Liver (tissue), 9 donors: ENCODE results near the gene METTL2B. TPM values are rescaled to one million over a fixed set of nuclear protein-coding genes. Genes with fewer than 3 reads are reported as not detected.
"Not testable (repeated sequence)": the region's sequence is repeated elsewhere in the genome, so short reads cannot be mapped to it uniquely, and the experiment has no call there.

Experiments
- DNase-seq: peaks from one replicate; pipeline ENCODE4 v3.0.0-alpha.2; 2017; ENCODE audit warnings: low spot score
- H3K27ac ChIP-seq, 2 donors: one replicate each; pipeline ENCODE4 v1.7.0; 2013; ENCODE audit warnings: inconsistent platforms in 2 of 2, low read length in 2 of 2, control low read depth in 1 of 2, low read depth in 1 of 2, mild to moderate bottlenecking in 1 of 2
- H3K27me3 ChIP-seq, 4 donors: one replicate each; pipeline versions ENCODE4 v1.6.1 to v1.7.0; 2013; ENCODE audit warnings: low read length in 3 of 4, inconsistent platforms in 1 of 4, mild to moderate bottlenecking in 1 of 4, moderate library complexity in 1 of 4; ENCODE audit not compliant: control insufficient read depth in 4 of 4, insufficient read depth in 4 of 4
- H3K36me3 ChIP-seq, 4 donors: one replicate each; pipeline versions ENCODE4 v1.6.1 to v1.7.0; 2013; ENCODE audit warnings: low read length in 3 of 4, mild to moderate bottlenecking in 3 of 4, low read depth in 1 of 4, moderate library complexity in 1 of 4; ENCODE audit not compliant: control insufficient read depth in 4 of 4, insufficient read depth in 3 of 4
- H3K4me1 ChIP-seq, 4 donors: one replicate each; pipeline versions ENCODE4 v1.6.1 to v1.7.0; 2013; ENCODE audit warnings: low read length in 3 of 4, mild to moderate bottlenecking in 3 of 4, moderate library complexity in 1 of 4; ENCODE audit not compliant: control insufficient read depth in 4 of 4, insufficient read depth in 4 of 4
- H3K4me3 ChIP-seq, 3 donors: one replicate each; pipeline versions ENCODE4 v1.6.1 to v1.7.0; 2013; ENCODE audit warnings: low read length in 3 of 3, control low read depth in 1 of 3, low read depth in 1 of 3, mild to moderate bottlenecking in 1 of 3
- H3K9ac ChIP-seq, 2 donors: one replicate each; pipeline ENCODE4 v1.7.0; 2013; ENCODE audit warnings: low read length in 2 of 2, mild to moderate bottlenecking in 2 of 2, moderate library complexity in 2 of 2, control low read depth in 1 of 2, low read depth in 1 of 2
- H3K9me3 ChIP-seq, 4 donors: one replicate each; pipeline versions ENCODE4 v1.6.1 to v1.7.0; 2013; ENCODE audit warnings: low read length in 3 of 4; ENCODE audit not compliant: control insufficient read depth in 4 of 4
- GABPA ChIP-seq, 2 donors: IDR thresholded peaks in 1 of 2; conservative IDR thresholded peaks in 1 of 2; 2 replicates each; pipeline ENCODE4 v1.6.1; 2016; ENCODE audit warnings: antibody characterized with exemption in 2 of 2, mild to moderate bottlenecking in 1 of 2, moderate library complexity in 1 of 2
- HNF4A ChIP-seq, 2 donors: conservative IDR thresholded peaks; 2 replicates each; pipeline ENCODE4 v1.6.1; 2016; ENCODE audit warnings: antibody characterized with exemption in 2 of 2, mild to moderate bottlenecking in 2 of 2
- RAD21 ChIP-seq, 2 donors: IDR thresholded peaks; 2 replicates each; pipeline ENCODE4 v1.6.1; 2016; ENCODE audit warnings: antibody characterized with exemption in 2 of 2, mild to moderate bottlenecking in 2 of 2
- RXRA ChIP-seq, 2 donors: IDR thresholded peaks; 2 replicates each; pipeline ENCODE4 v1.6.1; 2017 to 2018; ENCODE audit warnings: antibody characterized with exemption in 2 of 2, mild to moderate bottlenecking in 1 of 2
- SP1 ChIP-seq: IDR thresholded peaks from 2 replicates; pipeline ENCODE4 v1.6.1; 2018; ENCODE audit warnings: antibody characterized with exemption, mild to moderate bottlenecking
- YY1 ChIP-seq: IDR thresholded peaks from 2 replicates; pipeline ENCODE4 v1.6.1; 2016; ENCODE audit warnings: antibody characterized with exemption, mild to moderate bottlenecking
- WGBS: extraction: QIAGEN DNeasy Blood & Tissue Kit; methylation state at CpG from one replicate; pipeline ENCODE4 v1.1.7; 2013; 5-methylcytosine and 5-hydroxymethylcytosine counted together
- polyA plus RNA-seq, 2 donors: library from polyadenylated mRNA; stranded (reverse) in 1 of 2; unstranded in 1 of 2; fragments of 200-250 nt in 1 of 2; fragments of >200 nt in 1 of 2; fragmentation: Nextera tagmentation in 1 of 2; extraction: Ambion mirVana in 1 of 2; gene quantifications; one replicate each; pipeline versions ENCODE4 v1.2.1 to v1.2.3, GENCODE V29; 2013 to 2015
- total RNA-seq, 2 donors: library from RNA; depleted of rRNA; stranded (reverse); fragments of >200 nt; gene quantifications; one replicate each; pipeline ENCODE4 v1.2.3, GENCODE V29; 2014
- TF ChIP-seq, protein P1 (sequence below): IDR thresholded peaks from 2 replicates; pipeline ENCODE4 v1.6.1; 2016; ENCODE audit warnings: antibody characterized with exemption
- TF ChIP-seq, protein P2 (sequence below): IDR thresholded peaks from 2 replicates; pipeline ENCODE4 v1.6.1; 2016; ENCODE audit warnings: antibody characterized with exemption
- TF ChIP-seq, protein P3 (sequence below): fragments of 150-350 bp; IDR thresholded peaks from 2 replicates; pipeline ENCODE4 v1.5.1; 2017; ENCODE audit warnings: improper control_type of control experiment, low read depth, low read length; ENCODE audit not compliant: missing input control
- TF ChIP-seq, protein P4 (sequence below): IDR thresholded peaks from 2 replicates; pipeline ENCODE4 v1.6.1; 2016; ENCODE audit warnings: antibody characterized with exemption, mild to moderate bottlenecking
- donor health status: healthy.
- donor health status: healthy.
- donor health status: healthy.
- donor health status: healthy.
- donor health status: healthy.

METTL2B gene, protein sequence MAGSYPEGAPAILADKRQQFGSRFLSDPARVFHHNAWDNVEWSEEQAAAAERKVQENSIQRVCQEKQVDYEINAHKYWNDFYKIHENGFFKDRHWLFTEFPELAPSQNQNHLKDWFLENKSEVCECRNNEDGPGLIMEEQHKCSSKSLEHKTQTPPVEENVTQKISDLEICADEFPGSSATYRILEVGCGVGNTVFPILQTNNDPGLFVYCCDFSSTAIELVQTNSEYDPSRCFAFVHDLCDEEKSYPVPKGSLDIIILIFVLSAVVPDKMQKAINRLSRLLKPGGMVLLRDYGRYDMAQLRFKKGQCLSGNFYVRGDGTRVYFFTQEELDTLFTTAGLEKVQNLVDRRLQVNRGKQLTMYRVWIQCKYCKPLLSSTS
- total RNA-seq (10 to 100 TPM; 15.8 to 20.7 TPM), polyA plus RNA-seq (1 to 10 TPM; 6.8 to 8.3 TPM)

DNA sequence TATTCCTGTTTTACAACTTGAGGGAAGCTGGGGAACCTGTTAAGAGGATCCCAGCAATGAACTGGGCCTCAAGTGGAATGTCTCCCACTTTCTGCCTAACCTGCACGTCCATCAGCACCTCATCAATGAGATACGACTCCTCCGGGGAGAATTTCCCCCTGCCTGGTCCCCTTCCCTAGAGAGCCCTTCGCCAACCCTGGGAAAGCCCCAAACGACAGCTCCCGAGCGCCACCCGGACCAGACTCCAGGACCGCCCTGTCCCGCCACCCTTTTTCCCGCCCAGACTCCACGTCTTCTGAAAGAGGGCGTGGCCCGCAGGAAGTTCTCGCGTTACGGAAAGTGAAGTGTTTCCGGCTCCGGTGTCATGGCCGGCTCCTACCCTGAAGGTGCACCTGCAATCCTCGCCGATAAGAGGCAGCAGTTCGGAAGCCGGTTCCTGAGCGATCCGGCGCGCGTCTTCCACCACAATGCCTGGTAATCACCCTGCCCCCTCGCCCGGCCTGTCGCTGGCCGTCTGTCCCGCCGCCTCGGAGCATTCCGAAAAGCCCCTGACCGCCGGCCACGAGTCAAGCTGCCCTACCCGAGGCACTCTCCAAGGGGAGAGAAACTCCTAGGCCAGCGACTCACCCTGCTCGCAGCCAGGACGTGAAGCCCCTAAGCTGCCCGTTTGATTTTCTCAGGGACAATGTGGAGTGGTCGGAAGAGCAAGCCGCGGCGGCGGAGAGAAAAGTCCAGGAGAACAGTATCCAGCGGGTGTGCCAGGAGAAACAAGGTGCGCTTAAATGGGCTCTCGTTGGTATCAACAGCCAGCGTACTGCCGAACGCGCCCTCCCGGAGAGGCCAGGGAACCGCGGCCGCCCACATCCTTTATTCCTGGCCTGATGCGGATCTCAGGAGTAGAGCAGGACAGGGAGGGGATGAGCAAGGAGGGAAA is at the start of gene METTL2B:
Gene METTL2B, plus strand, starts transcription at position 347 of the 934 bp plus-strand sequence. Its CDS starts 18 bp downstream, at position 365.
- DNase-seq: peak; percentile 85
- H3K27ac ChIP-seq: peak within 1 kb of the TSS; percentile 49 to 62
- not testable (repeated sequence) for H3K9me3 ChIP-seq, H3K36me3 ChIP-seq, H3K27me3 ChIP-seq
- peaks cover 2 to 10% (median 7%) of the 10 kb centered on the region in 4 donors for H3K4me1 ChIP-seq
- peak in 1 of 2 donors; percentile 12 for TF ChIP-seq HNF4A (conservative IDR thresholded peaks at IDR 0.05)
- TF ChIP-seq RAD21 (IDR thresholded peaks at IDR 0.05): peak in 1 of 2 donors; percentile 27
- peak; percentile 98 for TF ChIP-seq YY1
- TF ChIP-seq, protein P1, sequence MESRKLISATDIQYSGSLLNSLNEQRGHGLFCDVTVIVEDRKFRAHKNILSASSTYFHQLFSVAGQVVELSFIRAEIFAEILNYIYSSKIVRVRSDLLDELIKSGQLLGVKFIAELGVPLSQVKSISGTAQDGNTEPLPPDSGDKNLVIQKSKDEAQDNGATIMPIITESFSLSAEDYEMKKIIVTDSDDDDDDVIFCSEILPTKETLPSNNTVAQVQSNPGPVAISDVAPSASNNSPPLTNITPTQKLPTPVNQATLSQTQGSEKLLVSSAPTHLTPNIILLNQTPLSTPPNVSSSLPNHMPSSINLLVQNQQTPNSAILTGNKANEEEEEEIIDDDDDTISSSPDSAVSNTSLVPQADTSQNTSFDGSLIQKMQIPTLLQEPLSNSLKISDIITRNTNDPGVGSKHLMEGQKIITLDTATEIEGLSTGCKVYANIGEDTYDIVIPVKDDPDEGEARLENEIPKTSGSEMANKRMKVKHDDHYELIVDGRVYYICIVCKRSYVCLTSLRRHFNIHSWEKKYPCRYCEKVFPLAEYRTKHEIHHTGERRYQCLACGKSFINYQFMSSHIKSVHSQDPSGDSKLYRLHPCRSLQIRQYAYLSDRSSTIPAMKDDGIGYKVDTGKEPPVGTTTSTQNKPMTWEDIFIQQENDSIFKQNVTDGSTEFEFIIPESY: peak; percentile 98
- TF ChIP-seq GABPA (IDR thresholded peaks at IDR 0.05 in 1 of 2, conservative IDR thresholded peaks at IDR 0.05 in 1 of 2): peak; percentile 88 to 97
- TF ChIP-seq, protein P2, sequence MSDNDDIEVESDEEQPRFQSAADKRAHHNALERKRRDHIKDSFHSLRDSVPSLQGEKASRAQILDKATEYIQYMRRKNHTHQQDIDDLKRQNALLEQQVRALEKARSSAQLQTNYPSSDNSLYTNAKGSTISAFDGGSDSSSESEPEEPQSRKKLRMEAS: peak; percentile 77
- peak in 1 of 2 donors; percentile 27 for TF ChIP-seq RXRA (IDR thresholded peaks at IDR 0.05)
- TF ChIP-seq, protein P3, sequence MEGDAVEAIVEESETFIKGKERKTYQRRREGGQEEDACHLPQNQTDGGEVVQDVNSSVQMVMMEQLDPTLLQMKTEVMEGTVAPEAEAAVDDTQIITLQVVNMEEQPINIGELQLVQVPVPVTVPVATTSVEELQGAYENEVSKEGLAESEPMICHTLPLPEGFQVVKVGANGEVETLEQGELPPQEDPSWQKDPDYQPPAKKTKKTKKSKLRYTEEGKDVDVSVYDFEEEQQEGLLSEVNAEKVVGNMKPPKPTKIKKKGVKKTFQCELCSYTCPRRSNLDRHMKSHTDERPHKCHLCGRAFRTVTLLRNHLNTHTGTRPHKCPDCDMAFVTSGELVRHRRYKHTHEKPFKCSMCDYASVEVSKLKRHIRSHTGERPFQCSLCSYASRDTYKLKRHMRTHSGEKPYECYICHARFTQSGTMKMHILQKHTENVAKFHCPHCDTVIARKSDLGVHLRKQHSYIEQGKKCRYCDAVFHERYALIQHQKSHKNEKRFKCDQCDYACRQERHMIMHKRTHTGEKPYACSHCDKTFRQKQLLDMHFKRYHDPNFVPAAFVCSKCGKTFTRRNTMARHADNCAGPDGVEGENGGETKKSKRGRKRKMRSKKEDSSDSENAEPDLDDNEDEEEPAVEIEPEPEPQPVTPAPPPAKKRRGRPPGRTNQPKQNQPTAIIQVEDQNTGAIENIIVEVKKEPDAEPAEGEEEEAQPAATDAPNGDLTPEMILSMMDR: peak; percentile 40
- TF ChIP-seq, protein P4, sequence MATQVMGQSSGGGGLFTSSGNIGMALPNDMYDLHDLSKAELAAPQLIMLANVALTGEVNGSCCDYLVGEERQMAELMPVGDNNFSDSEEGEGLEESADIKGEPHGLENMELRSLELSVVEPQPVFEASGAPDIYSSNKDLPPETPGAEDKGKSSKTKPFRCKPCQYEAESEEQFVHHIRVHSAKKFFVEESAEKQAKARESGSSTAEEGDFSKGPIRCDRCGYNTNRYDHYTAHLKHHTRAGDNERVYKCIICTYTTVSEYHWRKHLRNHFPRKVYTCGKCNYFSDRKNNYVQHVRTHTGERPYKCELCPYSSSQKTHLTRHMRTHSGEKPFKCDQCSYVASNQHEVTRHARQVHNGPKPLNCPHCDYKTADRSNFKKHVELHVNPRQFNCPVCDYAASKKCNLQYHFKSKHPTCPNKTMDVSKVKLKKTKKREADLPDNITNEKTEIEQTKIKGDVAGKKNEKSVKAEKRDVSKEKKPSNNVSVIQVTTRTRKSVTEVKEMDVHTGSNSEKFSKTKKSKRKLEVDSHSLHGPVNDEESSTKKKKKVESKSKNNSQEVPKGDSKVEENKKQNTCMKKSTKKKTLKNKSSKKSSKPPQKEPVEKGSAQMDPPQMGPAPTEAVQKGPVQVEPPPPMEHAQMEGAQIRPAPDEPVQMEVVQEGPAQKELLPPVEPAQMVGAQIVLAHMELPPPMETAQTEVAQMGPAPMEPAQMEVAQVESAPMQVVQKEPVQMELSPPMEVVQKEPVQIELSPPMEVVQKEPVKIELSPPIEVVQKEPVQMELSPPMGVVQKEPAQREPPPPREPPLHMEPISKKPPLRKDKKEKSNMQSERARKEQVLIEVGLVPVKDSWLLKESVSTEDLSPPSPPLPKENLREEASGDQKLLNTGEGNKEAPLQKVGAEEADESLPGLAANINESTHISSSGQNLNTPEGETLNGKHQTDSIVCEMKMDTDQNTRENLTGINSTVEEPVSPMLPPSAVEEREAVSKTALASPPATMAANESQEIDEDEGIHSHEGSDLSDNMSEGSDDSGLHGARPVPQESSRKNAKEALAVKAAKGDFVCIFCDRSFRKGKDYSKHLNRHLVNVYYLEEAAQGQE: peak; percentile 50
- TF ChIP-seq SP1: peak; percentile 38
- peak within 1 kb of the TSS; percentile 58 to 77 (median 73) for H3K4me3 ChIP-seq
- under 1% methylated on average over 62 of the region's 62 CpGs for WGBS
- H3K9ac ChIP-seq: peak within 1 kb of the TSS; percentile 25 to 42
